UCSD-AML1 (cell line): Measurements from ENCODE around the gene PRIMPOL.
"Not testable (repeated sequence)": the region's sequence is repeated elsewhere in the genome, so short reads cannot be mapped to it uniquely, and the experiment has no call there.

Experiments used
- DNase-seq: peaks from one replicate; lab custom pipeline; 2025; ENCODE audit not compliant: unreplicated experiment; lab: John Stamatoyannopoulos, UW

PRIMPOL gene, protein sequence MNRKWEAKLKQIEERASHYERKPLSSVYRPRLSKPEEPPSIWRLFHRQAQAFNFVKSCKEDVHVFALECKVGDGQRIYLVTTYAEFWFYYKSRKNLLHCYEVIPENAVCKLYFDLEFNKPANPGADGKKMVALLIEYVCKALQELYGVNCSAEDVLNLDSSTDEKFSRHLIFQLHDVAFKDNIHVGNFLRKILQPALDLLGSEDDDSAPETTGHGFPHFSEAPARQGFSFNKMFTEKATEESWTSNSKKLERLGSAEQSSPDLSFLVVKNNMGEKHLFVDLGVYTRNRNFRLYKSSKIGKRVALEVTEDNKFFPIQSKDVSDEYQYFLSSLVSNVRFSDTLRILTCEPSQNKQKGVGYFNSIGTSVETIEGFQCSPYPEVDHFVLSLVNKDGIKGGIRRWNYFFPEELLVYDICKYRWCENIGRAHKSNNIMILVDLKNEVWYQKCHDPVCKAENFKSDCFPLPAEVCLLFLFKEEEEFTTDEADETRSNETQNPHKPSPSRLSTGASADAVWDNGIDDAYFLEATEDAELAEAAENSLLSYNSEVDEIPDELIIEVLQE

DNA sequence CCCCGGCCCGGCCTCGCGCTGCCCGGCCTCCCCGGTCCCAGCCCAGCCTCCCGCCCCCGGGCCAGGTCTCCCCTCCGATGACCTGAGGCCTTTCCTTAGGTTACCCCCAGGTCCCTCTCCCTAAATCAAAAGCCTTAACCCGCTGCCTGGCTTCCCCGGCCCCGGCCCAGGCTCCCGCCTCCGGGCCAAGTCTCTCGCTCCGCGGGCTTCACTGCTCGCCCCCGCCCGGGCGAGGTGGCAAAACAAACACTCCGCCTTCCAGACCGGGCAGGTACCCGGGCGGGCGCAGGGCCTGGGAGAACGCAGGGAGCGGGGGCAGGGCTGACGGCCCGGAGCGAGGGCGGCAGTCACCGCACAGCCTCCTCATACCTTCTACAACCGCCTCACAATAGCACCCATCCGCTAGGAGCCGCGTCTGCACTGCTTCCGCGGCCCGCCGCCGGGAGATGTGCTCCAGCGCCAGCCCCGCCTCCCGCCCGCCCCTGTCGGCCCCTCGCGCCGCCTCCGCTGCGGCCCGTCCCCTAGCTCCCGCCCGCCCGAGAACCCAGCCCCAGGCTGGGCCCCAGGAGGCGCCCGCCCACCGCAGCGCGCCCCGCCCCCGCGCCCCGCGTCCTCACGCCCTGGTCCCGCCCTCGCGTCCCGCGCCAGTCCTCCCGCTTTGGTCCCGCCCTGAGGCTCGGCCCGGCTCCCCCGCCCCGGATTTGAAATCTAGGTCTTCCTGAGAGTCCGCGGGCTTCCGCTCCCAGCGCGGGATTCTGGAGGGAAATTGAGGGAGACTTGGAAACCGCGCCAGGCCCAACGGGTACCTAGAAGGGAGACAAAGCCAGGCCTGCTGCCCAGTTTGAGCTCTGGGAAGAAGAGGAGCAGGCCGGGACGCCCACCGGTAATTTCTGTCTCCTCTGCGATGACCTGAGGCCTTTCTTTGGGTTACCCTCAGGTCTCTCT, at the start of gene PRIMPOL, which contains the start of gene CASP3:
Gene PRIMPOL, plus strand, starts transcription at position 713 of the 945 bp plus-strand sequence. CDS start 7,403 bp downstream, outside the sequence.
Gene CASP3, minus strand, starts transcription at position 422 of the 945 bp plus-strand sequence. CDS start 10,994 bp downstream, outside the sequence.
- peak; percentile 98 for DNase-seq

DNA sequence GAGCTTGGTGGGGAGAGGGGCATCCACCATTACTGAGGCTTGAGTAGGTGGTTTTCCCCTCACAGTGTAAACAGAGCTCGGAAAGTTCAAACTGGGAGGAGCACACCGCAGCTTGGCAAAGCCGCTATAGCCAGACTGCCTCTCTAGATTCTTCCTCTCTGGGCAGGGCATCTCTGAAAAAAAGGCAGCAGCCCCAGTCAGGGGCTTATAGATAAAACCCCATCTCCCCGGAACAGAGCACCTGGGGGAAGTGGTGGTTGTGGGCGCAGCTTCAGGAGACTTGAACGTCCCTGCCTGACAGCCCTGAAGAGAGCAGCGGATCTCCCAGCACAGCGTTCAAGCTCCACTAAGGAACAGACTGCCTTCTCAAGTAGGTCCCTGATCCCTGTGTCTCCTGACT, 48.6 kb upstream of the PRIMPOL start:
- DNase-seq = not testable (repeated sequence)

DNA sequence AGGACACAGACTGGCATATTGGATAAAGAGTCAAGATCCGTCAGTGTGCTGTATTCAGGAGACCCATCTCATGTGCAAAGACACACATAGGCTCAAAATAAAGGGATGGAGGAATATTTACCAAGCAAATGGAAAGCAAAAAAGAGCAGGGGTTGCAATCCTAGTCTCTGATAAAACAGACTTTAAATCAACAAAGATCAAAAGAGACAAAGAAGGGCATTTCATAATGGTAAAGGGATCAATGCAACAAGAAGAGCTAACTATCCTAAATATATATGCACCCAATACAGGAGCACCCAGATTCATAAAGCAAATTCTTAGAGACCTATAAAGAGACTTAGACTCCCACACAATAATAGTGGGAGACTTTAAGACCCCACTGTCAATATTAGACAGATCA, 46.7 kb upstream of the PRIMPOL start:
- not testable (repeated sequence) for DNase-seq

DNA sequence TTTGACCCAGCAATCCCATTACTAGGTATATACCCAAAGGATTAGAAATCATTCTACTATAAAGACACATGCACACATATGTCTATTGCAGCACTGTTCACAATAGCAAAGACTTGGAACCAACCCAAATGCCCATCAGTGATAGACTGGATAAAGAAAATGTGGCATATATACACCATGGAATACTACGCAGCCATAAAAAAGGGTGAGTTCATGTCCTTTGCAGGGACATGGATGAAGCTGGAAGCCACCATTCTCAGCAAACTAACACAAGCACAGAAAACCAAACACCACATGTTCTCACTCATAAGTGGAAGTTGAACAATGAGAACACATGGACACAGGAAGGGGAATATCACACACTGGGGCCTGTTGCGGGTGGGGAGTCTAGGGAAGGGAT, 42.1 kb upstream of the PRIMPOL start:
- not testable (repeated sequence) for DNase-seq

DNA sequence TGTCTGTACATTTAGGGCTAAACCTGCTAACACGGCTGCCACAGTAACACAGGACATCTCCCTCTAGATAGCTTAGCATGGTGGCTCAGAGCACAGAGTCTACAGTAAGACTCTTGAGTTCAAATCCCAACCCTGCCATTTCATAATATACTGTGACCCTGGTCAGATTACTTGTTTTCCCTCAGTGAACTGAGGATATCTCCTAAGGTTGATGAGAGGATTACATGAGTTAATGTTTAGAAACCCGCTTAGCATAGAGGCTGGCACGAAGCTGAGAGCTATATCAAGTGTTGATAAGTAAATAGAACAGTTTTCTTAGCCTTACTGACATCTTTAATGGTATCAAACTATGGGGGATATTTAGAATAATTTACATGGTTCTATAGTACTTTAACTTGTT, 37.5 kb upstream of the PRIMPOL start:
- DNase-seq = no peak

DNA sequence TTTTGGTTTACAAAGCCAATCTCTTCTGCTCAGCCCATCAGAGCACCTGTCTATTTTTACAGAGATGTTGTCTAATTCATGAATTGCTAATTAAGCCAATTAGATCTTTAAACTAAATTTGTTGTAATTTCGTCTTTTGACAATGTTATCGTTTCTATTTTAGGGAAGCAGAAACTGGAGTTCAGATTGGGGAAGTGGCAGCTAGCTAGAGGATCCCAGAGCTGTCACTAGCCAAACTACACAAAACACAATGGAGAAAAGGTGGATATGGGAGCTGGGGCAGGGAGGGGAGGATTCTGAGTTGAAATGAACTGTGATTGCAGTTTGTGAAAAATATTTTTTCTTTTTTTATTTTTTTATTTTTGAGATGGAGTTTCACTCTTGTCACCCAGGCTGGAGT, 36.1 kb upstream of the PRIMPOL start:
- no peak for DNase-seq

DNA sequence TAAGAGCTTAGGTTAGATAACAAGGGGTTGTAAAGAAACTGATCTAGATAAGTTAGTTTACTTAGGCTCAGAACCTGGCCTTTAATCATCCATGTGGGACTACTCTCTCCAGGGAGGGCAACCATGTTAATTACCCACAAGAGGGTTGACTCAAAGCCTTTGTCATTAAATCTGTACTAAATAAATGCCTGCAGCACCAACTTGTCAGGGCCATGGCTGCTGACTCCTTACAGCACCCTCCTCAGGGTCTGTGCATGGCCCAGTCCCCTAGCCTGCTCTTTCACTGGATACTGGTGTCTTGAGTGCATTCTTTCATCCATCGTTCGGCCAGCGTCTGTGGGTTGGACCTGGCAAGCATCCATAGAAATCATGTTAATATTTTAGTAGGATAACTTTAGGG, 35.0 kb upstream of the PRIMPOL start:
- no peak for DNase-seq

DNA sequence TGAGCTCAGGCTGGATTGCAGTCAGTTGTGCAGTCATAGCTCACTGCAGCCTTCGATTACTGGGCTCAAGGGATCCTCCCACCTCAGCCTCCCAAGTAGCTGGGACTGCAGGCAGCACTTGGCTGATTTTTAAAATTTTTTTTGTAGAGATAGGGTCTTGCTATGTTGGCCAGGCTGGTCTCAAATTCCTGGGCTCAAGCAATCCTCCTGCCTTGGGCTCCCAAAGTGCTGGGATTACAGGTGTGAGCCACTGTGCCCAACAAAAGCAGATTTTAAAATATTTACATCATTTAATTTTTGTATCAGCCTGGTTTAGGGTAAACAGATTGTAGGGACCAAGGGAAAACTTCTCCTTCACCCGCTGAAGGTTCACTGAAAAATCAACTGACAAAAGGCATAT, 33.4 kb upstream of the PRIMPOL start:
- not testable (repeated sequence) for DNase-seq

DNA sequence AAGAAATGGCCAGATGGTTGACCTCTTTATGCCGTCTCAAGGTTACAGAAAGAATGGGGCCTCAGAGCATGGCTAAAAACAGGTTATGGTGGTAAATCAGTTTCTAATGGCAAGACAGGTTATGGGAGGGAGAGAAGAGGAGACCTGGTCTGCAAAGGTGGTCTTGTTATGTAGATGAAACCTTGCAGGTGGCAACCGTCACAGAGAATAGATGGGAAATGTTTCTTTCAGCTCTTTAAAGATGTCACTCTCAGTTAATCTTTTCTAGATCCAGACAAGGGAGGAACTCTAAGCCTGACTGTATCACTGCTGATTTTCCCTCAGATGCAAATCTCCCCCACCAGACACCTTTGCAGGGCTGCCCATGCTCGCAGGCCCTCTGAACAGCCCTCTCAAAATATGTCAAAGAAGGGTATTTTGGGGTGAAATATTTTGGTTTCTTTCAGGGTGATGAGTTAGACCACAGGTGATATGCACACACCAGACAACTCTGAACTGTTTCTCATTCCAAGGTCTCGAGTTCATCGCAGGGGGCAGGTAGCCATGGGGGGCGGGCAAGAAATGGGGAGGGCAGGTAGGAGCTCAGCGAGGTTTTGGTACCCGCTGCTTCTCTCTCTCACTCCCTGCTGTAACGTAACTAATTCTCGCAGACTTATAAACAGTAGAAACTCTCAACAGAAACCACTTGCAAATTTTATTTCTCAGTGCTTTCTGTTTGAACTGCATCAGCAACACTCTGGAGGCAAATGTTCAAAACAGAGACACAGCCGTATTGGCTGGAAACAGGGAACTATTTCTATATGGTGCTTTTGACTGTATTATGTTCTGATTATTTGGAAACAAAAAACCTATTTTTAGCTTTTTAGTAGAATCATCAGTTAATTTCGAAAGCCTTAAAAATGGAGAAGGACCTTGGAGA, 32.6 kb upstream of the PRIMPOL start:
- DNase-seq = no peak

DNA sequence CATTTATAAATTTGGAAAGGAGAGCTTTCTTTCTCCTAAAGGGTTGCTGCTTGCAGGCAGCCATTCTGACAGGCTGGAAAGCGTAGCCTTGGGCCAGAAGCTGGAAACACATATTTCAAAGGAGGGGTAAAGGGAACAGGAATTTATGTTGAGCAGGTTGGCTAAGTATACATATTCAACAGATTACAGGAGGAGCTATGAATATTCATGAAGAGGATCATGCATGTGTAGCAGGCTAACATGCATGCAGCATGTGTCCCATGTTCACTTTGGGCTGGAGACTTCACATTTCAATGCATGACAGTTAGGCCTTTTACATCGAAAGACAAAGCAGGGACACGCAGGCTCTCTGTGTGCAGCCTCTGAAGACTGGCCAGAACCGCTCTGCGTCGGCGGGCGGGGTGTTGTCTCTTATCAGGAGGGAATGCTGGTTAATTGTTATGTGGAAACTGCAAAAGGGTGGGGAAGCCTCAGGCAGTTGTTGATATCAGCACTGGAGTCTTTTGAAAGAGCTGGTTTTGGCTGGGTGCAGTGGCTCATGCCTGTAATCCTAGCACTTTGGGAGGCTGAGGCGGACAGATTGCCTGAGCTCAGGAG, 31.8 kb upstream of the PRIMPOL start:
- no peak for DNase-seq

DNA sequence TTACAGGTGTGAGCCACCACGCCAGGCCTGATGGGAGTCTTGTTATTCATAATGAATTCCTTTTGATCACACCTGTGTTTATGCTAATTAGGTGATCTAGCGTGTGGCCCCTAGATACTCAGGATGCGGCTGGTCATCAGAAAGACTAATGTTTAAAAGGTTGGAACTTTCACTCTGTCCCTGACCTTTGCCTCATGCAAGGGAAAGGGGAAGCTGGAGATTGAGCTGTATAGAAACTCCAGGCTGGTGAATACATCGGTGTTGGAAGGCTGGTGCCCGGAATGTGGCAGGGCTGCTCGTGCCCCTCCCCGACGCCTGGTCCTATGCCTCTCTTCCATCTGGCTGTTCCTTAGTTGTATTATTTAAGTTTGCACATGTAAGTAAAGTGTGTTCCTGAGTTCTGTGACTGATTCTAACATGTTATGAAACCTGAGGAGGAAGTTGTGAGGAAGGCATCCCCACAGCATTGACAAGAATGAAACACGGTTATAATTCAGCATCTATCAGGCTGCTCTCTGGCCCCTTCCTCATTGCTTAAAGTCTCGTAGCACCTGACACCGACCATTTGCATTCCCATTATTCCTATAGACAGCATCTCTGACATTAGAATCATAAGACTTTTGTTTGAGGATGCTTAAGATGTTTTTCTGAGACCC, 29.2 kb upstream of the PRIMPOL start:
- DNase-seq = no peak

DNA sequence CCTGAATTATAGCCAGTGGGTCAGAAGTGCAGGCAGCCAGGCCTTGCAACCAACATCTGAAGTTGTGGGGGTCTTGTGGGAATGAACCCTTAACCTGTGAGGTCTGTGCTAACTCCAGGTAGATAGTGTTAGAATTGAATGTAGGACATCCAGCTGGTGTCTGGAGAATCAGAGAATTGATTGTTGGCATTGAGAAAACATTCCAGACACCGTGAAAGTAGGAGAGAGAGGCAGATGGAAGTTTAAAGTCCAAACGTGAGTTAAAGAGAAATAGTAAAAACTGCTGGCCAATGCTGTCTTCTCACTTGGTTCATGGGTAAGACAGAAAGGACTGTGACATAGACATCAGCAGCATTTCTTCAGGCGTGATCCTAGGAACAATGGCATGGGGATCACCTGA, 28.0 kb upstream of the PRIMPOL start:
- no peak for DNase-seq

DNA sequence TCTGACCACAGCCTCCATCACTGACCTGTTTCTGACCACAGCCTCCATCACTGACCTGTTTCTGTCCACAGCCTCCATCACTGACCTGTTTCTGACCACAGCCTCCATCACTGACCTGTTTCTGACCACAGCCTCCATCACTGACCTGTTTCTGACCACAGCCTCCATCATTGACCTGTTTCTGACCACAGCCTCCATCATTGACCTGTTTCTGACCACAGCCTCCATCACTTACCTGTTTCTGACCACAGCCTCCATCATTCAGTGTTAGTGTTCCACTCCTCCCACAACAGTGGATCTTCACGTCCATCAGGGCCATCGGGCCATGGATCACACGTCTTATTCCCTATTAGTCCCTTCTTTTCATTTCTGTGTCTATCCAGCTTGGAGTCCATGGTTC, 25.0 kb upstream of the PRIMPOL start:
- DNase-seq = not testable (repeated sequence)

DNA sequence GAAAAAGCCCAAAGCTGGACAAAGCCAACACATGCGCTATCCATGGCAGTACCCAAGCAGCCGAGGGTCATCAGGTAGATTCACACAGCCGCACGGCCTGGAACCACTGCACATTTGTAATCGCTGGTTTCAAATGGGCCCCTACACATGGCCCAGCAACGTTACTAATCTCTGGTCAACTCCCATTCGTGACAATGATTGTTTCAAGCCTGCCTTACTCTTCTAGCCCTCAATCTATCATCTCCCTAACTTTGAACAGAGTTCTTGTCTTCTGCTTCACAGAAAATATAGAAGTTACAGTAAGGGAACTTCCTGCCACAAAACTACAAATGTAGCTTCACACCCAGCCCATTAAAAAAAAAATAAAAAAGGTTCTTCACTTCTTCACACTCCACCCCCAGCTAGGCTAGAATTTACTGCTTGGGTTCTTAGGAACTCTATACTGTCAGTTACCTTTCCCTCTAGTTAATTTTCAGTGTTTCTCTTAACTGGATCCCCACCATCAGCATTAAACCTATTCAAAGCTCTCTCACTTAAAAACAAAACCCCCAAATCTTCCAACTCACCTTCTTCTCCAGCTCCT, 24.5 kb upstream of the PRIMPOL start:
- no peak for DNase-seq

DNA sequence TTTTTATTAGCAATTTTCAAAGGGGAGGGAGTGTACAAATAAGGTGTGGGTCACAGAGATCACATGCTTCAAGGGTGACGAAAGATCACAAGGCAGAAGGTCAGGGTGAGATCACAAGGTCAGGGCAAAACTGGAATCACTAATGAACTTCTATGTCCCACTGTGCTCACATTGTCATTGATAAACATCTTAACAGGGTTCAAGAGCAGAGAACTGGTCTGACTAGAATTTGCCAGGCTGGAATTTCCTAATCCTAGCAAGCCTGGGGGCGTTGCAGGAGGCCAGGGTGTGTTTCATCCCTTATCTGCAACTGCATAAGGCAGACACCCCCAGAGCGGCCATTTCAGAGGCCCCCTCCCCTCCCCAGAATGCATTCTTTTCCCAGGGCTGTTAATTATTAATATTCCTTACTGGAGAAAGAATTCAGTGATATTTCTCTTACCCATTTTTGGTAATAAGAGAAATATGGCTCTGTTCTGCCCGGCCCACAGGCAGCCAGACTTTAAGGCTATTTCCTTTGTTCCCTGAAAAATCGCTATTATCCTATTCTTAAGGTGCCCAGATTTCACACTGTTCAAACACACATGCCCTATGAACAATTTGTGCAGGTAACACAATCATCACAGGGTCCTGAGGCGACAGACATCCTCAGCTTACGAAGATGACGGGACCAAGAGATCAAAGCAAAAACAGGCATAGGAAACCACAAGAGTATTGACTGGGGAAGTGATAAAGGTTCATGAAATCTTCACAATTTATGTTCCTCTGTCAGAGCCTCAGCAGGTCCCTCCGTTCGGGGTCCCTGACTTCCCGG, 23.5 kb upstream of the PRIMPOL start:
- not testable (repeated sequence) for DNase-seq

DNA sequence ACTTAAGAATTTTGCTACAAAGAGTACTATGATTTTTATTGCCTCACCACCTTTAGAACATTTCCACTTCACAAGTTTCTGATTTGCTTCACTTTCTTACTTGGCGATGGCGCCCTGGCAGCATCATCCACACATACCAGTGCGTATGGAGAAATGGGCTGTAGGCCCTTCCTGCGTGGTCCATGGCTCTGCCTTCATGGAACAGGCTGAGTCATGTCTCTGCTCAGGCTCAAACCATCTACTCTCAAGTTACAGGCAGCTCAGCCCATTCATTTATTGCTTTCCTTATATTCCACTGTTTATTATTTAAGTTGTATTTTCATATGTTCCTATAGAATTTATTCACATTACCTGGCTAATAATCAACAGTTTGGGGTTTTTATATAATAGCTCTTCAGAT, 21.4 kb upstream of the PRIMPOL start:
- DNase-seq = no peak

DNA sequence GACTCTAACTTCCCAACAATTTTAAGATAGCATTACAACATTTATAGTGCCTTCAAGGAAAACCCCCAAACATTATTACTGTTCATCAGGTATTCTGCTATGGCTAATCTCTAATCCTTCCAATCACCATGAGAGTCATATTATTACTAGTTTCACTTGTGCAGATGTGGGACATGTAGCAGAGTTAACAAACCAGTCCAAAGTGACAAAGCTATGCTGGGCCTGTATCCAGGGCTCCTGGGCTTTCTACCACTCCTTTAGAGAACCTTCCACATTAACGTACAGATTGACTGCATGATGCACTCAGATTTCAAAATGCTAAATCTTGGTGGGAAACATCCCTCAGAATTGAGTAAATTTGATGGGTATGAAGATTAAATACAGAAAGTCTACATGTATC, 16.7 kb upstream of the PRIMPOL start:
- DNase-seq = no peak

DNA sequence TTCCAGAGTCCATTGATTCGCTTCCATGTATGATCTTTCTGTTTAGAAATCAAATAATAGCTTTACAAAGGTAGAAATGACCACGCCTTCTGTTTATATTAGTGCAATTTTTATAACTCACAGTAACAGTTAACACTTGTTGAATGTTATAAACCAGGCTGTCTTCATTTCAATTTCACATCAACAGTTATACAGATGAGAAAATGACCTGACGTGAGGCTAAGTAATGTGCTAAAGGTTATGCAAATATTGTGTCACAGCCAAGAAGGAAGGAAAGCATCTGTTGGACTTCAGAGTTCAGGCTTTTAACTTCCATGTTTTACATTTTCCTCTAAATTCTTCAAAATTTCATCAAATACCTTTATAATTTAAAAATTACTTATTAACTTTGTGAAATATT, 14.2 kb upstream of the PRIMPOL start:
- DNase-seq = no peak
